Fibroblast of lung (primary cell): ENCODE measurements around the gene VWA8.

Source experiments
- EZH2 ChIP-seq: IDR thresholded peaks from 2 replicates; pipeline ENCODE4 v1.5.1; 2012; ENCODE audit warnings: low read length, control low read depth, mild to moderate bottlenecking; ENCODE audit errors: missing control alignments
- TF ChIP-seq, protein P1 (sequence below), 2 donors: IDR thresholded peaks in 1 of 2; conservative IDR thresholded peaks in 1 of 2; 1 replicate in 1 of 2; 2 replicates in 1 of 2; pipeline ENCODE4 v1.5.1; 2011 to 2012; ENCODE audit warnings: low read length in 2 of 2, control low read depth in 1 of 2, inconsistent platforms in 1 of 2, low read depth in 1 of 2, mild to moderate bottlenecking in 1 of 2

DNA sequence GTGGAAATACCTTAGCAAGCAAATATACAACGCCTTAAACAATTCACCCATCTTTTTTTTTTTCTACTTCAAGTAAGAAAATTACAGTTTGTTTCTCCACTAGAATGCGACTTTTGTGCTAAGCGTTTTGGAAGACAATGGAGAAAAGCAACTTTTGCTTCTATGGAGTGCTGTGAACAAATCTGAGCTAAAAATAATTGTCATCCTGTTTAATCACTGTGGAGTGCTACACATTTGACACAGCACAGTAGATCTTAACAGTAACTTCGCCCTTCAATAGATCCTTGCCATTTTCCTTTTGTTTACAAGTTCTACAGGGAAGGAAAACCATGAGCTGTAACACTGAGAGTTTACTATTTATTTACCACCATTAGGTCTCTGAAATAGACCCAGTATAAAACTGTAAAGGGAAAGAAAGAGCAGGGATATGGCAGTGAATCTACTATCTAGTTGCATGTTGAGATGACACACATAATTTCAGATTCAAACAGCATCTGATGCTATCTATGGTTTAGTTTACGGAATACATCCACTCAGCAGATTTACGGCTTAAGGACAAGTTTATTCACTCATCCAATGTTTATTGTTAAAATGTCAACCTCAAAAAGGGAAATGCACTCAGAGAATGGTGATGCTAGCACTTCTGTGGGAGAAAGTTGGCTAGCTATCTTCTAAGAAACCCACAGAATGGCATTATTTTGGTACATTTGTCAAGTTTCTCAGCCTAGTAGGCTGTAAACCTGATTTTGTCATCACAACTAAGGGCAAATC is 175.3 kb downstream of the VWA8 start:
- TF ChIP-seq, protein P1, sequence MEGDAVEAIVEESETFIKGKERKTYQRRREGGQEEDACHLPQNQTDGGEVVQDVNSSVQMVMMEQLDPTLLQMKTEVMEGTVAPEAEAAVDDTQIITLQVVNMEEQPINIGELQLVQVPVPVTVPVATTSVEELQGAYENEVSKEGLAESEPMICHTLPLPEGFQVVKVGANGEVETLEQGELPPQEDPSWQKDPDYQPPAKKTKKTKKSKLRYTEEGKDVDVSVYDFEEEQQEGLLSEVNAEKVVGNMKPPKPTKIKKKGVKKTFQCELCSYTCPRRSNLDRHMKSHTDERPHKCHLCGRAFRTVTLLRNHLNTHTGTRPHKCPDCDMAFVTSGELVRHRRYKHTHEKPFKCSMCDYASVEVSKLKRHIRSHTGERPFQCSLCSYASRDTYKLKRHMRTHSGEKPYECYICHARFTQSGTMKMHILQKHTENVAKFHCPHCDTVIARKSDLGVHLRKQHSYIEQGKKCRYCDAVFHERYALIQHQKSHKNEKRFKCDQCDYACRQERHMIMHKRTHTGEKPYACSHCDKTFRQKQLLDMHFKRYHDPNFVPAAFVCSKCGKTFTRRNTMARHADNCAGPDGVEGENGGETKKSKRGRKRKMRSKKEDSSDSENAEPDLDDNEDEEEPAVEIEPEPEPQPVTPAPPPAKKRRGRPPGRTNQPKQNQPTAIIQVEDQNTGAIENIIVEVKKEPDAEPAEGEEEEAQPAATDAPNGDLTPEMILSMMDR (conservative IDR thresholded peaks at IDR 0.05 in 1 of 2, IDR thresholded peaks at IDR 0.05 in 1 of 2; ENCODE audit: low read depth in 1 of 2, low read length in 2 of 2): no peak
- no peak for TF ChIP-seq EZH2
